HEK293 (cell line): ENCODE results near the gene GNAS.

ENCODE experiments used
- CTCF ChIA-PET: fragments of 350-600 bp; formaldehyde crosslinking; extraction: SDS; loops from one replicate; lab custom pipeline; 2021; ENCODE audit warnings: antibody characterized with exemption; lab: Yijun Ruan, JAX
- POLR2A ChIA-PET: fragments of 300-600 bp; formaldehyde crosslinking; extraction: SDS; loops from one replicate; lab custom pipeline; 2020; ENCODE audit warnings: antibody characterized with exemption, inconsistent platforms; lab: Yijun Ruan, JAX
- H3K27ac ChIP-seq: fragments of 200-500 bp; sonication (Bioruptor generic); 2 replicates; pipeline ENCODE4 v1.5.1; 2014; ENCODE audit warnings: low read depth, low read length, control low read depth, inconsistent platforms; ENCODE audit errors: extremely low read depth
- H3K36me3 ChIP-seq, 2 experiments: fragments of 200-500 bp in 1 of 2; sonication (Bioruptor generic) in 1 of 2; 1 replicate in 1 of 2; 2 replicates in 1 of 2; pipeline ENCODE4 v1.5.1; 2014 to 2017; ENCODE audit warnings: inconsistent platforms in 2 of 2, low read length in 2 of 2; ENCODE audit not compliant: control insufficient read depth in 2 of 2, insufficient read depth in 1 of 2
- H3K4me1 ChIP-seq: fragments of 200-500 bp; sonication (Bioruptor generic); 2 replicates; pipeline ENCODE4 v1.5.1; 2014; ENCODE audit warnings: mild to moderate bottlenecking, low read length, inconsistent platforms; ENCODE audit not compliant: control insufficient read depth, insufficient read depth
- H3K4me3 ChIP-seq: 2 replicates; pipeline ENCODE4 v1.5.1; 2011; ENCODE audit warnings: low read depth, mild to moderate bottlenecking, control low read depth, low read length, moderate library complexity
- H3K9me3 ChIP-seq: fragments of 200-500 bp; sonication (Bioruptor generic); 2 replicates; pipeline ENCODE4 v1.5.1; 2014; ENCODE audit warnings: low read depth, low read length, inconsistent platforms; ENCODE audit not compliant: control insufficient read depth, insufficient read depth
- ELK4 ChIP-seq: IDR thresholded peaks from 2 replicates; pipeline ENCODE4 v1.6.1; 2011; ENCODE audit warnings: mild to moderate bottlenecking, low read depth, low read length, borderline replicate concordance
- KLF17 ChIP-seq: fragments of 450-650 bp; formaldehyde crosslinking; IDR thresholded peaks from 2 replicates; pipeline ENCODE4 v1.5.1; 2016; ENCODE audit warnings: missing biosample characterization, missing genetic modification characterization
- KLF9 ChIP-seq: fragments of 450-650 bp; formaldehyde crosslinking; IDR thresholded peaks from 2 replicates; pipeline ENCODE4 v1.5.1; 2016; ENCODE audit warnings: missing biosample characterization, missing genetic modification characterization, low read depth
- MEIS1 ChIP-seq: sonication (generic); formaldehyde crosslinking; IDR thresholded peaks from 2 replicates; pipeline ENCODE4 v1.8.1; 2022; ENCODE audit warnings: missing genetic modification reagents, mild to moderate bottlenecking, borderline replicate concordance
- MYNN ChIP-seq: fragments of 450-650 bp; formaldehyde crosslinking; IDR thresholded peaks from 2 replicates; pipeline ENCODE4 v1.5.1; 2016; ENCODE audit warnings: missing biosample characterization, missing genetic modification characterization, borderline replicate concordance
- REST ChIP-seq: fragments of 450-650 bp; formaldehyde crosslinking; IDR thresholded peaks from 2 replicates; pipeline ENCODE4 v1.5.1; 2016; ENCODE audit warnings: missing biosample characterization, missing genetic modification characterization
- SCRT1 ChIP-seq: fragments of 450-650 bp; formaldehyde crosslinking; IDR thresholded peaks from 2 replicates; pipeline ENCODE4 v1.5.1; 2016; ENCODE audit warnings: missing biosample characterization, missing genetic modification characterization, borderline replicate concordance
- SETDB1 ChIP-seq: IDR thresholded peaks from one replicate; pipeline ENCODE4 v1.6.1; 2017; ENCODE audit warnings: mild to moderate bottlenecking, low read length, moderate library complexity, mixed read lengths; ENCODE audit not compliant: insufficient read length
- ZBTB10 ChIP-seq: fragments of 450-650 bp; formaldehyde crosslinking; IDR thresholded peaks from 2 replicates; pipeline ENCODE4 v1.5.1; 2016; ENCODE audit warnings: missing biosample characterization, missing genetic modification characterization
- ZBTB48 ChIP-seq: fragments of 450-650 bp; formaldehyde crosslinking; IDR thresholded peaks from 2 replicates; pipeline ENCODE4 v1.5.1; 2016; ENCODE audit warnings: missing biosample characterization, missing genetic modification characterization
- ZNF211 ChIP-seq: fragments of 450-650 bp; formaldehyde crosslinking; IDR thresholded peaks from 2 replicates; pipeline ENCODE4 v1.5.1; 2016; ENCODE audit warnings: low read depth, missing biosample characterization, missing genetic modification characterization
- ZNF266 ChIP-seq: fragments of 450-650 bp; formaldehyde crosslinking; IDR thresholded peaks from 2 replicates; pipeline ENCODE4 v1.5.1; 2016; ENCODE audit warnings: missing biosample characterization, missing genetic modification characterization, low read depth
- ZNF302 ChIP-seq: fragments of 450-650 bp; formaldehyde crosslinking; IDR thresholded peaks from 2 replicates; pipeline ENCODE4 v1.5.1; 2016; ENCODE audit warnings: missing biosample characterization, missing genetic modification characterization, low read depth
- ZNF311 ChIP-seq: fragments of 450-650 bp; formaldehyde crosslinking; IDR thresholded peaks from 2 replicates; pipeline ENCODE4 v1.5.1; 2017; ENCODE audit warnings: missing biosample characterization, missing genetic modification characterization, borderline replicate concordance
- ZNF416 ChIP-seq: fragments of 450-650 bp; formaldehyde crosslinking; IDR thresholded peaks from 2 replicates; pipeline ENCODE4 v1.5.1; 2016; ENCODE audit warnings: missing biosample characterization, missing genetic modification characterization
- ZNF433 ChIP-seq: fragments of 450-650 bp; formaldehyde crosslinking; IDR thresholded peaks from 2 replicates; pipeline ENCODE4 v1.5.1; 2016; ENCODE audit warnings: missing biosample characterization, missing genetic modification characterization, low read depth
- ZNF514 ChIP-seq: fragments of 450-650 bp; formaldehyde crosslinking; IDR thresholded peaks from 2 replicates; pipeline ENCODE4 v1.5.1; 2016; ENCODE audit warnings: missing biosample characterization, missing genetic modification characterization
- ZNF677 ChIP-seq: fragments of 450-650 bp; IDR thresholded peaks from 2 replicates; pipeline ENCODE4 v1.5.0; 2018; ENCODE audit warnings: missing biosample characterization, mild to moderate bottlenecking, missing genetic modification characterization, moderate library complexity
- ZNF792 ChIP-seq: fragments of 450-650 bp; formaldehyde crosslinking; IDR thresholded peaks from 2 replicates; pipeline ENCODE4 v1.5.1; 2016; ENCODE audit warnings: missing biosample characterization, missing genetic modification characterization
- ZNF843 ChIP-seq: fragments of 450-650 bp; formaldehyde crosslinking; IDR thresholded peaks from 2 replicates; pipeline ENCODE4 v1.5.1; 2016; ENCODE audit warnings: missing biosample characterization, missing genetic modification characterization

Gene GNAS

GRCh38 chr20:58867211-58867610 is 14.7 kb downstream of the GNAS start:
- H3K36me3 ChIP-seq, result no peaks in the 10 kb centered on the region
- no peaks in the 10 kb centered on the region for H3K9me3 ChIP-seq
- ChIA-PET CTCF (interaction anchor here (0.6 to 1.6 kb wide), 3 partner anchors 165 to 386 kb away, joined by 3 to 4 read pairs (median 4); partner anchors contain the start of gene ATP5F1E), POLR2A (interaction anchor here (0.7 kb wide), 1 partner anchor 397 kb away, joined by 4 read pairs; no protein-coding TSS in a partner anchor)
- no peak overlapping the region for H3K27ac ChIP-seq
- TF ChIP-seq ELK4 (no peak), ZBTB10 (no peak)
- no peak overlapping the region for H3K4me3 ChIP-seq
- no peaks in the 10 kb centered on the region for H3K4me1 ChIP-seq

- no peak overlapping the region for H3K27ac ChIP-seq
- H3K4me3 ChIP-seq, result no peak overlapping the region
- TF ChIP-seq ZNF311 (tag by site-specific recombination) (no peak), ZNF211 (tag by site-specific recombination) (no peak), MEIS1 (CRISPR knock-in tag) (no peak), ZBTB48 (no peak), ZNF416 (no peak), ZNF302 (tag by site-specific recombination) (no peak), REST (tag by site-specific recombination) (no peak), ZNF677 (tag by site-specific recombination) (no peak), ZNF266 (tag by site-specific recombination) (no peak), ZNF514 (tag by site-specific recombination) (no peak), KLF9 (no peak), ZNF433 (no peak), ZNF843 (tag by site-specific recombination) (no peak), ZNF792 (no peak), MYNN (tag by site-specific recombination) (no peak), SETDB1 (no peak), KLF17 (tag by site-specific recombination) (no peak), SCRT1 (no peak)
- no peaks in the 10 kb centered on the region for H3K9me3 ChIP-seq
- H3K4me1 ChIP-seq, result no peaks in the 10 kb centered on the region
- CTCF ChIA-PET, result interaction anchor here (0.8 to 2.8 kb wide), 6 partner anchors 11 to 627 kb away, joined by 3 to 16 read pairs (median 4); no protein-coding TSS in a partner anchor
- H3K36me3 ChIP-seq, result no peaks in the 10 kb centered on the region
- POLR2A ChIA-PET, result no interaction called here
These were observed 16.3 kb downstream of the GNAS start for GRCh38 chr20:58868795-58869194.
